GM10248 (cell line): ENCODE results near the gene CABLES2.

ENCODE experiments used
- CTCF ChIA-PET: fragments of 300-600 bp; sonication (Branson Sonifier 250); formaldehyde crosslinking; extraction: SDS; loops from one replicate; lab custom pipeline; 2021; ENCODE audit warnings: antibody characterized with exemption; lab: Yijun Ruan, JAX
- POLR2A ChIA-PET: fragments of 350-650 bp; sonication (Branson Sonifier 250); formaldehyde crosslinking; extraction: SDS; loops from one replicate; lab custom pipeline; 2020; ENCODE audit warnings: antibody characterized with exemption; lab: Yijun Ruan, JAX
- DNase-seq: peaks from one replicate; pipeline ENCODE4 v3.0.0; 2012; ENCODE audit errors: extremely low spot score
- CTCF ChIP-seq: IDR thresholded peaks from 2 replicates; pipeline ENCODE4 v1.5.1; 2012; ENCODE audit warnings: mild to moderate bottlenecking, low read depth; ENCODE audit errors: extremely low read depth, missing control alignments, control extremely low read depth

The CABLES2 gene

DNA sequence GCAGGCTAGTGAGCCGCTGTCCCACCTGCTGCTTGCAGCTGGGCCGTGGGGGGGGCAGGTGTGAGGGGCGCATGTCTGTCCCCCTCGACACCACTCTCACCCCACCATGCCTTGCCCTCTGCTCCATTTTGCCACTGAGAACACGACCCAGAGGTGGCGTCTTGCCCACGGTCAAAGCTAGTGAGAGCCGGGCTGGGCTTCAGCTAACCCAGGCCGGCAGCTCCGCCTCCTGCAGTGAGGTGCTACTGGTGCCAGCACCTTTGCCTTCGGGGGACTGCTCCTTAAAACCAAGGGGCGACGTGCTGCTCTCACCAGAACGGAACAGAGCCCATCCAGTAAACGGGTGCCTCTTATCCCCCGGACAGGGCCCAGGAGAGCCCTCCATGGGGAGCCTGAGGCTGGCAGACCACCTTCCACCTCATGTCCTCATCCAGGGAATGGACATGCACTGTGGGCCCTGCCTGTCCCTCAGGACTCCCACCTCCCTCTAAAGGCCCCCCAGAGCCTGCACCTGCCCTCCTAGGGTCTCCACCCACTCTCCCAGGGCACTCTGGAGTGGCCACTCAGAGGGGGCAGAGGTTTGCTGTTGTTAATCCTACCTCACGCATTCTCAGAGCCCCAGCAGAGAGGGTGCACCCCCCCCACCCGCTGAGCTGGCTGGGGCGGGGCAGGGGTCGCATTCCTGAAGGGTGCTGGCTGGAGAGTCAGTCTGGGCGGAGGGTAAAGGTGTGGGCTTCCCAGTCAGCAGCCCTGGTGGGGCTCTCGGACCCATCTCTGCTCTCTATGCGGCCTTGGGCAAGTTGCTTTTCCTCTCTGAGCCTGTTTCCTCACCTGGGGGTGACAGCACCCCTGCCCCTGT is 17.4 kb upstream of the CABLES2 start:
- TF ChIP-seq CTCF = no peak
- DNase-seq = no peak
- ChIA-PET CTCF (interaction anchor here (2.6 kb wide), 1 partner anchor 15 kb away, joined by 9 read pairs; no protein-coding TSS in a partner anchor), POLR2A (no interaction called here)

DNA sequence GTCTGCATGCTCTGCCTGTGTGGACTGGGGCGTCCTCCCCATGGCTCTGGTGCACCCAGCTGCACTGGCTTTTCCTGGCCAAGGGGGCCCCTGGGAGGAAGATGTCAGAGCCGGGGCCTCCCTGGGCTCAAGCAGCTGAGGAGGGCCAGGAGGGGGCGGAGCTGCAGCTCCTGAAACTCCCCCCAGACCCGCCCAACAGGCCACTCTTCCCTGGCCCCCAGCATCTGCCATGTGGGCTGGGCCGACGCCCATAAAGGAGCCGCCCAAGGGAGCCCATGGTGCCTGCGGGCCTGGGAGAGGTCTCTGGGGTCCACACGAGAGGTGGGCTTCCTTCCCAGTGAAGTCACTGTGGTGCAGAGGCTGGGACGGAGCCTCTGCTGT is 16.2 kb upstream of the CABLES2 start:
- TF ChIP-seq CTCF = no peak
- no peak for DNase-seq
- POLR2A ChIA-PET = no interaction called here
- CTCF ChIA-PET = interaction anchor here (2.6 kb wide), 1 partner anchor 14 kb away, joined by 9 read pairs; no protein-coding TSS in a partner anchor

- ChIA-PET POLR2A (no interaction called here), CTCF (interaction anchor here (2.6 kb wide), 1 partner anchor 13 kb away, joined by 9 read pairs; no protein-coding TSS in a partner anchor)
- no peak for DNase-seq
- TF ChIP-seq CTCF = no peak
Measured at GRCh38 chr20:62422636-62423325, 15.7 kb upstream of the CABLES2 start.

- TF ChIP-seq CTCF = no peak
- ChIA-PET CTCF (no interaction called here), POLR2A (no interaction called here)
- DNase-seq = no peak
Measured at GRCh38 chr20:62421716-62421990, 14.6 kb upstream of the CABLES2 start.

DNA sequence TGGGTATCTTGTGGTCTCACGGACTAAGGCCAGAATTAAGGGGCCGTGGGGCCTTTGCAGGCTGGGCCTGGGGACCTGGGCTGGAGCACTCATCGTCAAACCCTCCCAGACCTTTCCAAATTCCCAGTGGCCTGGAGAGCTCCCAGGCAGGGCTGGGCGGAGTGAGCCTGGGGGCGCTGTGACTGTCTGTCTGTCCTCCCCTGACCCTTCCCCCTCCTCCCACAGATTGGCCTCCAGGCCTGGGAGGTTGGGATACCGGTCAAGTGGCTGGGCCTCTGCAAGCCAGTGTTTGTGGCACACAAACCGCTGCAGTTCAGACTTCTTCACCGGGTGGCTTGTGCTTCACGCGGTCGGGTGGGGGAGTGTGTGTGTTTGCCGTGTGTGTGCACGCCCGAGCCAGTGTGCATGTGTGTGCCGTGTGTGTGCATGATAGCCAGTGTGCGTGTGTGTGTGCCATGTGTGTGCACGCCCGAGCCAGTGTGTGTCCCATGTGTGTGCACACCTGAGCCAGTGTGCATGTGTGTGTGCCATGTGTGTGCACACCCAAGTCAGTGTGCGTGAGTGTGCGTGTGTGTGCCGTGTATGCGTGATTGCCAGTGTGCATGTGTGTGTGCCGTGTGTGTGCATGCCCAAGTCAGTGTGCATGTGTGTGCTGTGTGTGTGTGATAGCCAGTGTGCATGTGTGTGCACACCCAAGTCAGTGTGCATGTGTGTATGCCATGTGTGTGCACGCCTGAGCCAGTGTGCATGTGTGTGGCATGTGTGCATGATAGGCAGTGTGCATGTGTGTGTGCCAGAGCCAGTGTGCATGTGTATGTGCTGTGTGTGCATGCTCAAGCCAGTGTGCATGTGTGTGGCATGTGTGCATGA is 14.0 kb upstream of the CABLES2 start:
- no peak for TF ChIP-seq CTCF
- ChIA-PET POLR2A (no interaction called here), CTCF (no interaction called here)
- DNase-seq = no peak

DNA sequence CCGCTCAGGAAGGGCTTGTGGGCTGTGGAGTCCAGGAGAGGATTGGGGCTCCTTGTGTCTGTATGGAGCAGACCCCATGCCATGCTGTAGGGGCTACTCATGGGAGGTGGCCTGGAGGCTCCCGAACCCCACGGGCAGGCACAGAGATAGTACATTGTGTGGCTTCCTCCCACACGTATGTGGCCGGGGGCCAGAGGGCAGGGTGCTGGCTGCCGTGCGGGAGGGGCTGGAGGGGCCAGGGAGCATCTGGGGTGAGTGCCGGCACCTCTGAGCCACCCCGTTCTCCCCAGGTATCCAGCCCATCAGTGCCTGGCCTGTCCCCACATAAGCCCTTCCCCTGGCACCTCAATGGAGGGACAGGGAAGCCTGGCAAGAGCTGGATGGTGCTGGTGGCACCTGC is 12.7 kb upstream of the CABLES2 start:
- no peak for TF ChIP-seq CTCF
- ChIA-PET CTCF (interaction anchor here (0.8 kb wide), 1 partner anchor 9 kb away, joined by 3 read pairs; no protein-coding TSS in a partner anchor), POLR2A (no interaction called here)
- no peak for DNase-seq
